M059J (cell line): ENCODE measurements around the gene B9D2. TPM values are rescaled to one million over a fixed set of nuclear protein-coding genes. Genes with fewer than 3 reads are reported as not detected.

ENCODE experiments used
- DNase-seq: peaks from one replicate; pipeline ENCODE4 v3.0.0-alpha.2; 2012; ENCODE audit warnings: low read depth
- total RNA-seq: library from RNA; depleted of rRNA; stranded (reverse); fragments of >200 nt; shearing (Covaris generic); gene quantifications from 2 replicates; pipeline ENCODE4 v1.2.3, GENCODE V29; 2014

B9D2 gene
- total RNA-seq, 1 experiment from 2014 or later: 8.2 TPM

DNA sequence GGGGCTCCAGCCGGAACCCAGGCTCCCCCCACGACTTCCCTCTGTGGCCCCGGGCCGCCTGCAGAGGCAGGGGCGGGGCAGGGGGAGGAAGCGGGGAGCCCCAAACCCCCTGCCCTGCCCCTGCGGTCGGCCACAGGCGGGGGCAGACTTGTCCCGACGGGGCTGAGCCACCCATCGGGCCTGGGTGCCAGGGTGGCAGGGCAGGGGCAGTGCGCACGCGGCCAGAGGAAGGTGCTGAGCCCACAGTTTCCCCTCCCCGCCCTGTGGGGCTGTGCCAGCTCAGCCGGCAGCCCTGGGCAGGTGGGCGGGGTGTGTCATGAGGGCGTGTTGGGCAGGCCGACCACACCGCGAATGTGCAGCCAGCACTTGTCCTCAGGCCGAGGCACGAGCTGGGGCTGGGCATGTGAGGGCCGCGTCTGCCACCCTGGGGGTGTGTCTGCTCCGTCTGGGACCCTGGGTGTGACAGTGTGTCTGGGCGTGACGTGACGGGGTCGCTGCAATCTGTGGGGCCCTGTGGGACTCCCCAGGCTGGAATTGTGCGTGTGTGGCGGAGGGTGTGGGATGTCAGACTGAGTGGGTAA, 36.3 kb downstream of the B9D2 start:
- peak; percentile 43 for DNase-seq

DNA sequence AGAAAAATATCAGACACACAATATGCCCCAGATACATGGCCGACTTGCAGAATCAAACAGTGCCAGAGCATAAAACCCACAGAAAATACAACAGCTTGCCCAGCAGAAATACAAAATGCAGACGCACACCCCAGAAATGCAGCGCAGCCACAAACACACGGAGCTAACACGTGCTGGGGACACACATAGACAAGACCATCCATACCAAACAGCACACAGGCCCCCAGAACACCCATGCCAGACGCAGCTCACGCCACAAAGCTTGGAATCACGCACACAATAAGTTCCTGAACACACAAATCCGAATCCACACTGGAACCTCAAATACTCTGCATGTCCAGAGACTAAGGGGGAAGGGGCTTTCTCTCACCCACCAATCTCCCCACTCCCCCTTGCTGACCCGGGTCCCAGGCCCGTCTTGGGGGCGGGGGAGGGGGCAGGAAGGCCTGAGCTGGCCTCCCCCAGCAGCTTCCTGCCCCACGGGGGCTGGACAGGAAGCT, 36.8 kb downstream of the B9D2 start:
- no peak for DNase-seq

DNA sequence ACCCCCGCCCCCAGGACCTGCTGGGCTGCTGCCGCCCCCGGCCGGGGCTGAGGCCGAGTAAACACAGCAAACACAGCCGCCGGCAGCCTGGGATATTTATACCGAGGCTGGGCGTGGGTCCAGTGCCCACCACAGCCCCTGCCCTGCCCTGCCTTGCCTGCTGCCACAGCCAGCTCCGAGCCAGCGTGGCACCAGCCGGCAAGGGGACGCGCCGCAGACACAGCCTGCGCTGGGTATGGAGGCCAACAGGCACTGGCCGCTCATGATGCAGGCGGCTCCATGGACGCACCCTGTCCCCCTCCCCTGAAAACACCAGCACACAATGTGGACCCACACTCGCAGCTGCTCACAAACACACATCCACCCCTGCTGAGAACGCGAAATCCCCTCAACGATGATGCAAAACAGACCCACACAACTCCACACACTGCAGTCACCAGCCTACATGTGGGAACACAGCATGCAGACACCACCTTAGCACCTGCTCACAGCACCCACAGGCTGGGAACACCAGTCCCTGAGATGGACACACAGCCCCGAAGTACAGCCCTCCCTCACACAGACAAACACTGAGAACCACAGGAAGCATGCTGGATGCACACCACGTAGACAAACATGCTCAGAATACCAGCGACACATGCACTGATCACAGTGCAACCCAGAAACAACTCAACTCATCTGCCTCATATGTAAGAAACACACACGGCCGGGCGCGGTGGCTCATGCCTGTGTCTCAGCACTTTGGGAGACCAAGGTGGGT, 37.8 kb downstream of the B9D2 start:
- peak; percentile 74 for DNase-seq

DNA sequence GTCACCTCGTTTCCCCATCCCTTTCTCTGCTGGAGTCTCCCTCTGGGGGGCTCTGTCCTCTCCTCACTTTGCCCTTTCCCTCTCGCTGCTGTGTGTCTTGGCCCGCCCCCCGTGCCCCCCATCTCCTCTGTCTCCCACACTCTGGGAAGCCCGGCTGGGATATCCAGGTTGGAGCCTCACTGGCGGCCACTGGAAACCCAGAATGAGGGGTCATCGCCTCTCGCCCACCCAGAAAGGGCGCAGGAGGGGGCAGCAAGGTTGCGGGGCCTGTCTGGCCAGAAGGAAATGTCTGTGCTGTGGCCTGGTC, 38.4 kb downstream of the B9D2 start:
- no peak for DNase-seq

DNA sequence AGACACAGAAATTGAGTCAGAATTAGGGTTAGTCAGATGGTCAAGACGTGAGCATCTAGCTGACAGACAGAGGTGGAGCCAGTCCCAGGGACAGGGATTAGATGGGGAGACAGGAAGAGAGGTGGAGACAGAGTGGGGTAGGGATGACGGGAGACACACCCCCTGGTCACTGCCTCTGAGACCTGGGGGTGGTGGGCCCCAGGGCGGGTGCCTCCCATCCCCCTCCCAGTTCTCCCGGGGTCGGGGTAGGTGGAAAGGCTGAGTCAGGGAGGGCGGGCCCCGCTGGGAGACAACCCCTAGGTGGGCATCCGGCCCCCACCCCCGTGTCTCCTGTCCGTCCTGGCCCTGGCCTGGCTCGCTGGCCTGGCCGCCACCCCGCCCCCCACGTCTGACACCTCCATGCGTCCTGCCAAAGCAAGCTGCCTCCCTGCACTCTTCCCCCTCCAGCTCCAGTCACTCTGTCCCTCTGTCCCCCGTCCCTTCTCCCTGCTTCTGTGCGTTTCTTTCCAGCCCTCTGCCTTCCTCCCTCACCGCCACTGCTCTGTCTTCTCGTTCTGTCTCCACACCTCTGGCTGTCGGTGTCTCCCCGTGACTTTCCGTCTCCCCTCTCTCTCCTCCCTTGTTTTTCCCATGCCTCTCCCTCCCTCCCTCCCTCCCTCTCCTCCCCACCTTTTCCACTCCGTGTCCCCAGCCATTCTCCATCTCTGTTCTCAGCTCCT, 38.9 kb downstream of the B9D2 start:
- DNase-seq: peak; percentile 93

DNA sequence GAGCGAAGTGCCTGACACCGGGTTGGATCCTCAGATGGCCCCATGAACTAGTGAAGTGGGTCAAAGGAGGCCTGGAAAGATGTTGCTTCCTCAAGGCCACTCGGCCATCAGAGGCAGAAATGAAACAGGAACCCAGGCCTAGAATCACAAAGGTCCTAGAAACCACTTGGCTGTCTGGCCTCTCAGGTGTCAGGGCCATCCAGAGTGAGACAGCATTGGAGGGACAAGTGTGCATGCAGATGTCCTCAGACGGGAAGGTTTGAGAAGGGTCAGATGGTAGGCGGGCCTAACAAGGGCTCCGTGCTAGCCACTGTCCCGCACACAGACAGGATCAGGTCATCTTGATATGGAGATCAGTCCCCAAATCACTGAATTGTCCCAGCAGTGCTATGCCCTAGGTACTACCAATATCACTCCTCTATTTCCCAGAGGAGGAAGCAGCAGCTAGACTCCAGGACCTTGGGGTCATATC, 39.7 kb downstream of the B9D2 start:
- DNase-seq: peak; percentile 42

DNA sequence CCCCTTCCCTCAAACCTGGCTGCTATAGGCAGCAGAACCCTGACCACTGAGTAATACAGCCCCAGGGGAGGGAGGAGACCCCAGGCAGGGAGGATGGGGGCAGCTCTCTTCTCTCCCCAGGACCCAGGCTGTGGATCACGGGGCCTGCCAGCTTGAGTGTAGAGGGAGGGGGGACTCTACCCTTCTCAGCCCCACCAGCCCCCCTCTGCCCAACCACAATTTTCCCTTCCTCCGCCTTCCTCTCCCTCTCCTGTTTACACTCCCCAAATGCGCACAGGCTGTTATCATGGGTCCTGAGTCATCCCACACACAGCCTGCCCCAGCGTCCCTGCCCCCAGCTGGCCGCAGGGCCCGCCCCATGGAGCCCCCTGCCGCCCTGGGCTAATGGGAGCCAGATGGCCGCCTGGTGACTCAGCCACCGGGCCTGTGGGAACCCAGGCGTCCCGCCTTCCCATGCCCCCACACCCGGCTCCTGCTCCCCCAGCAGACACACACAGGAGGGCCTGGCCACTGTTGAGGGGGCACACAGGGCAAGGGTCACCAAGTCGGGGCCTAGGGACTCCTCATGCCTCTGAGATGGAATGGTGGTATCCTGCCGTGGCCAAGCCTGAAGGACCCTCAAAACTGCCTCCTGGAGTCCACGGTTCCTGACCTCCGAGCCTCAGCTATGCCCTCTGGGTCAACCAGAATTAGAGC, 40.4 kb downstream of the B9D2 start:
- DNase-seq: peak; percentile 98

DNA sequence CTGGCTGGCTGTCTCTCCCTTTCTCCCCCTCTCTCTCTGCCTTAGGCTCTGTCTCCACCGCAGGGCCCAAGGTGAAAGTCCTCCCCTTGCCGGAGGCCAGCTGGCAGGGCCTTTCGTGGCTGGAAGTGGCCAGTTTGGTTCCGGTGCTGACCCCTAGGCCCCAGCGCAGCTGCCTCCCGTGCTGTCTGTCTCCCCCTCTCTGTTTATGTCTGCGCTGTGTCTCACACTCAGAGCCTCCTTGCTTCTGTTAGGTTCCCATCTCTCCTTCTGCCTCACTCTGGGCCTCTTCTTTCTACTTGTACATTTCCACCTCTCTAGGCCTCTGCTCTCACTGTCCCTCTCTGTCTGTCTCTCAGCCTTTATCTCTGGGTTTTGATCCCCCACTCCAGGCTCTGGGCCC, 40.9 kb downstream of the B9D2 start:
- DNase-seq: peak; percentile 89

DNA sequence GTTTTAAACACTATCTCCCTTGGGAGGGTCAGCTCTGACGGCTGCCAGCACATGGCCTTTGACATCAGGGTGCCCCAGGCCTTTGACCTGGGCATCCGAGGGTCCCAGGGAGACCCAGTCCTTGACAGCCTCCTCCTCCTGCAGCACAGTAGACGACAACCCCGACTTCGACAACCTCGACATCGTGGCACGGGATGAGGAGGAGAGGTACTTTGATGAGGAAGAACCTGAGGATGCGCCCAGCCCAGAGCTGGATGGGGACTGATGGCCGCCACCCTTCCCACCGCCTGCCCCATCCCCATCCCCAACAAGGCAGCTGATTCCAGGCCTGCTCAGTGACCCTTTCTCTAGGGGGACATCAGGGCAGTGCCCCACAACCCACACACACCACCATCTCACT, 41.5 kb downstream of the B9D2 start:
- DNase-seq: no peak

DNA sequence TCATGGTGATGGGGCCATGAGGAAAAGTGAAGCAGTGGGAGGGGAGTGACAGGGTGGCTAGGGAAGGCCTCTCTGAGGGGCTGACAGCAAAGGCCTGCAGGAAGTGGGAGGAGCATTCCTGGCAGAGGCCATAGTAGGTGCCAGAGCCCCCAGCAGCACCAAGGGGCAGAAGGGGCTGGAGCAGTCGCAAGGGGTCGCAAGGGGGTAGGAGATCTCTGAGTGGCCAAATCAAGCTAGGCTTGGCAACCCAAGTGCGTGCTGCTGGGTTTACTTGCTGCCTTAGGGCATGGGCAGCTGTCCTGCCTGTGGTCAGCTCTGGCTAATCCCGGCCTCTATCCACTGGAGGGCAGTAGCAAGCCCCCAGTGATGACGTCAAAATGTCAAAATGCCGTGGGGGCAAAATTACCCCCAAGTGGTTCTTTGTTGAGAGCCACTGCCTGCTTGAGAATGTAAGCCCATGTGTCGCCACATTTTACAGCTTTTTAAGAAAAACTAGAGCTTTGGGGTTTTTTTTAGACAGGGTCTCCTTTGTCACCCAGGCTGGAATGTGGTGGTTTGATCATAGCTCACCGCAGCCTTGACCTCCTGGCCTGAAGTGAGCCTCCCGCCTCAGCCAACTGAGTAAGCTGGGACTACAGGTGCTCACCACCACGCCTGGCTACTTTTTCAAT, 42.2 kb downstream of the B9D2 start:
- peak; percentile 94 for DNase-seq

DNA sequence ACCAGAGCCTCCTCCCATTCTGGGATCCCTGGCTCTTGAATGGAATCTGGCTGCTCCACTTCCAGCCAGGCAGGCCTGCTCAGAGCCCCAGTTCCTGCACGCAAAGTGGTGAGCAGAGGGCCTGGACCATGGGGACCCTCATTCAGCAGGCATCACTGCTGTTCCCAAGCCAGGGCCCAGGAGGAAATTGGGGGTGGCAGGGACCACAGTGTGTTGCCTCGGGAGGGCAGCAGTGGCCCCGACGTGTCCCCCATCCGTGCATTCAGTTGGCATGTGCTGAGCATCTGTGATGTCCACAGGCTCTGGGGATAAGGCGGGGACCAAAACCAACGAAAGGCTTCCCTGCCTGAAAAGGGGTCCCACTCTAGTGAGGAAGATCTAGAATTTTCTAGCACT, 42.7 kb downstream of the B9D2 start:
- DNase-seq: no peak

DNA sequence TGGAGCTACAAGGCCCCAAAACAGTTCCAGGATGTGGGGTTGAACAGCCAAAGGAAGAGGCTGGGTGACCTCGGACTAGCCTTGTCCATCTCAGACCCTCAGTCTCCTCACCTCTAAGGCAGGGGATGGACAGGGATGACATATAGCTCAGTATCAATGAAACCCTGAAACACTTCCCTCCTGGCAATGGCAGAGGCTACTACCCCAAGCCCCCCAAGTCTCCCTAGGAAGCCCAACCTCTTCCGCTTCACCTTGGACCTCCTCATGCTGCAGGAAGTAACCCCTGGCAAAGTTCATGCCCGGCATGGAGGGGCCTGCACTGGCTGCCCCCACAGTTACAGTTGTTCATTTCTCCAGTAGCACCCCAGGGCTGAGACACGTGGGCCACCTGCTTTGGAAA, 43.4 kb downstream of the B9D2 start:
- no peak for DNase-seq

DNA sequence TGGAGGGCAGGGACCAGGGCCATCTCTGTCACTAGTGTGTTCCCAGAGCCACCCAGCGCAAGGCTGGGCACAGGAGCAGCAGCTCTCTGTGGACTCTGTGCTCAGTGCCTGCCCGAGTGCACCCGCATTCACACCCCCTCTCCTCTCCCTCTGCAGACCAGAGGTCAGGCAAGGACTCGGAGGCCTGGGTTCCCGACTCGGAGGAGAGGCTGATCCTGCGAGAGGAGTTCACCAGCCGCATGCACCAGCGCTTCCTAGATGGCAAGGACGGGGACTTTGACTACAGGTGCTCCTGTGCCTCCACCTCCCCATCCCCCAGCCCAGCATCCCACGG, 43.8 kb downstream of the B9D2 start:
- DNase-seq: no peak

DNA sequence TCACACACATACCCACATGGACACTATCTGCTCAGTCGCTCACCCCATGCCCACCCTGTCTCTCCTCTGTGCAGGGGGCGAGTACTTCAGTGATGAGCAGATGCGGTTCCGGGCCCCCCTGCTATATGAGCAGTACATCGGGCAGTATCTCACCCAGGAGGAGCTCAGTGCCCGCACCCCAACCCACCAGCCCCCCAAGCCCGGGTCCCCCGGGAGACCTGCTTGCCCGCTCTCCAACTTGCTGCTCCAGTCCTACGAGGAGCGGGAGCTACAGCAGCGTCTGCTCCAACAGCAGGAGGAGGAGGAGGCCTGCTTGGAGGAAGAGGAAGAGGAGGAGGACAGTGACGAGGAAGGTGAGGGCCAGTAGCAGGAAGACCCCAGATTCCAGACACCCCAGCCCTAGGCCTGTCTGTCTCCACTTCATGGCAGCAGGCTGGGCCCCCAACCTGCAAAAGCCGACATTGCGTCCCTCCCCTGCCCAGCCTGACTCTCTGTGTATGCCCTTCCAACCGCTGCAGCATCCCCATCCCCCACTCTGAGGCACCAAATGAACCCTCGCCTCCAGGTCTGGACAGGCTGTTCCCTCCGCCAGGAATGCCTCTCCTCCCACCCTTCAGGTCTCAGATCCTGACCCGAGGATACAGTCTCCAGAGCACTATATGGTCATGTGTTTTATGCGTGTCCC, 44.3 kb downstream of the B9D2 start:
- DNase-seq: no peak

DNA sequence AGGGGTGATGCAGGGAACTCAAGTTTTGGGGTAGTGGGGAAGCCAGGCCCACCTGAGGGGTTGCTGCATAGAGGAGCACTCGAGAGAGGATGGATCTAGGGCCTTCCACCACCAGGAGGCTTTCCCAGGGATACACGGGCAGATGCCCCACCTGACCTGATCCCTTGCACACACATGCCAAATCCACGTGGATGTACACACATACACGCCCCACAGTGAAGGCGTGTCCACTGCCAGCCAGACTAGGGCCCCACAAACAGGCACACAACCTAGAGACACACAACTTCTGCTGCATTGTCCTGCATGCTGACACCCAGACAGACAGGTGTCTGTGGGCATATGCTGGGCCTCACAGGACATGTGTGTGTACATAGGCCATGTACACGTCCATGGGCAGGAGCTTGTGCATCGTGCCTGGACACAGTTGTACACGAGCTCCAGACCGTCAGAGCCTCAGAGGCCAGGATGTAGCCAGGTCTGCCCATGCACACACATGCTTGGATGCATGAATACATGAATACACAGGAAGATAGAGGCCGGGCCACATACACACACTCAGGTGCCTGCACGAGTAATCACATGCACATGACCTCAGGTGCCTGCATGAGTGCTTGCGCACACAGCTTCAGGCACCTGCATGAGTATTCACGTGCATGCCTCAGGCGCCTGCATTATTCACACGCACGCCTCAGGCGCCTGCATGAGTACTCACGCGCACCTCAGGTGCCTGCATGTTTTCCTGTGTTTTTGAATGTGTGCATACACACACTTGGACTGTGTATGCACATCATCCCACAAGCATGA, 45.1 kb downstream of the B9D2 start:
- no peak for DNase-seq

DNA sequence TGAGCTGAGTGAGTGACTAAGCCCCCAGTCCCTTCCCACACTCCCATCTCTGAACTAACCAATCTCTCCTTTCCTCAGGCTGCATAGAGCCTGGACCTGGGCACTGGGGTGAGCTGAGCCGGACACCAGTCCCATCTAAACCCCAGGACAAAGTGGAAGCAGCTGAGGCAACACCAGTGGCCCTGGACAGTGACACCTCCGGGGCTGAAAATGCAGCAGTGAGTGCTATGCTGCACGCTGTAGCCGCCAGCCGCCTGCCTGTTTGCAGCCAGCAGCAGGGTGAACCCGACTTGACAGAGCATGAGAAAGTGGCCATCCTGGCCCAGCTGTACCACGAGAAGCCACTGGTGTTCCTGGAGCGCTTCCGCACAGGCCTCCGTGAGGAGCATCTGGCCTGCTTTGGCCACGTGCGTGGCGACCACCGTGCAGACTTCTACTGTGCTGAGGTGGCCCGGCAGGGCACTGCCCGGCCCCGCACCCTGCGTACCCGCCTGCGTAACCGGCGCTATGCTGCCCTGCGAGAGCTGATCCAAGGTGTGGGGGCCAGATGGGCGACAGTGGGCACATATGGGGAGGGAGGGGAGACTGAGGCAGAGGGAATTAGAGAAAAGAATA, 47.5 kb downstream of the B9D2 start:
- no peak for DNase-seq

DNA sequence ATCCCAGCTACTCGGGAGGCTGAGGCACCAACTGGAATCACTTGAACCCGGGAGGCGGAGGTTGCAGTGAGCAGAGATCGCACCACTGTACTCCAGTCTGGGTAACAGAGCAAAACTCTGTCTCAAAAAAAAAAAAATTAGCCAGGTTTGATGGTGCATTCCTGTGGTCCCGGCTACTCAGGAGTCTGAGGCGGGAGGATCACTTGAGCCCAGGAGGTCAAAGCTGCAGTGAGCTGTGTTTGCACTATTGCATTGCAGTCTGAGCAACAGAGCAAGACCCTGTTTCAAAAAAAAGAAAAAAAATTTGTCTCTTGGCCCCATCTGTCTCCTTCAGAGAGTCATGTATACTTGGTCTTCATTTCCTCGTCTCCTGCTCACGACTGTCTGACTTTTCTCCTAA, 52.3 kb downstream of the B9D2 start:
- no peak for DNase-seq

DNA sequence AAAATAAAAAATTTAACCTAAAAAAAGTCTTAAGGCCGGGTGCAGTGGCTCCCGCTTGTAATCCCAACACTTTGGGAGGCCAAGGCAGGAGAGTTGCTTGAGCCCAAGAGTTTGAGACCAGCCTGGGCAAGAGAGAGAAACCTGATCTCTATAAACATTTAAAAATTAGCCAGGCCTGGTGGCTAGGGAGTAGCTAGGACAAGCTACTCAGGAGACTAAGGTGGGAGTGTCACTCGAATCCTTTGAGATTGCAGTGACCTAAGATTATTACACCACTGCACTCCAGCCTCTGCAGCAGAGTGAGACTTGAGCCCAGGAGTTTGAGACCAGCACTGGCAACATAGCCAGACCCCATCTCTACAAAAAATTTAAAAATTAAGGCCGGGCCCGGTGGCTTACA, 52.9 kb downstream of the B9D2 start:
- DNase-seq: peak; percentile 30

DNA sequence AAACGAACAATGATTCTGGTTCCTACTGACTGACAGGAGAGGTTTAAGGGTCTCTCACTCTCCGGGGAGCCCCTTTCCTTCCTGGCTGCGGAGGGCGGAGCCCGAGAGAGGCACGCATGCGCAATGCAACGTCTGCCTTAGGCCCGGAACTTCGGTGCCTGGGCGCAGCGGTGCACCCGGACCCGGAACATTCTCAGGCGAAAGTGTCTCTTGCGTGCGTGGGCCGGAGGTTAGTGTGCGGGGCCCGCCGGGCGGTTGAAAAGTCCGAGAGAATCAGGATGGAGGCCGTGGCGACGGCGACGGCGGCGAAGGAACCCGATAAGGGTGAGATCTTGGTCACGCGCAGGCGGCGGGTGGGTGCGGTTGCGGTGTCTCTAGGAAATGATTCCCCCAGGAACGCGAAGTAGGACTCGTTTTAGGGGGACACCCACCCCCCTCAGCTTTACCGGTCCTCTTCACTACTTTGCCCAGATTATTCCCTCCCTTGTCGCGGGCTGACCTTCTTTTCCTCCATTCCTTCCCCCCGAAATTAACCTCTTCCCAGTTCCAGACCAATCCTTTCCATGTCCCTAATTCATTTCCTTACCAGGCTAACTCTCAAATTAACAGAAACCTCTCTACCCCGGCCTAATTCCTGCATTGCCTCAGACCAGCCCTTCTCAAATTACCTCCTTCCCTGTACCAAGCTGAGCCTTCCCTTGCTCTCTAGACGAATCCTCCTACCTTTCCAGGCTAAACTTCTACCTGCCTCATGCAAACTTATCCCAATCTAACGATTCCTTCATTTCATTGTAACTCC, 53.7 kb downstream of the B9D2 start, which contains the start of gene CCDC97:
Gene CCDC97 (plus strand): TSS at position 140 of the 799 bp plus-strand sequence. CDS start 139 bp downstream, at position 279.
- DNase-seq: peak; percentile 80
